Measurements from ENCODE around the gene BCL2L1.
A peak's percentile ranks its signal among the peaks of the same experiment; 100 is the strongest.
"Not testable (repeated sequence)": the region's sequence is repeated elsewhere in the genome, so short reads cannot be mapped to it uniquely, and the experiment has no call there.

The BCL2L1 gene

DNA sequence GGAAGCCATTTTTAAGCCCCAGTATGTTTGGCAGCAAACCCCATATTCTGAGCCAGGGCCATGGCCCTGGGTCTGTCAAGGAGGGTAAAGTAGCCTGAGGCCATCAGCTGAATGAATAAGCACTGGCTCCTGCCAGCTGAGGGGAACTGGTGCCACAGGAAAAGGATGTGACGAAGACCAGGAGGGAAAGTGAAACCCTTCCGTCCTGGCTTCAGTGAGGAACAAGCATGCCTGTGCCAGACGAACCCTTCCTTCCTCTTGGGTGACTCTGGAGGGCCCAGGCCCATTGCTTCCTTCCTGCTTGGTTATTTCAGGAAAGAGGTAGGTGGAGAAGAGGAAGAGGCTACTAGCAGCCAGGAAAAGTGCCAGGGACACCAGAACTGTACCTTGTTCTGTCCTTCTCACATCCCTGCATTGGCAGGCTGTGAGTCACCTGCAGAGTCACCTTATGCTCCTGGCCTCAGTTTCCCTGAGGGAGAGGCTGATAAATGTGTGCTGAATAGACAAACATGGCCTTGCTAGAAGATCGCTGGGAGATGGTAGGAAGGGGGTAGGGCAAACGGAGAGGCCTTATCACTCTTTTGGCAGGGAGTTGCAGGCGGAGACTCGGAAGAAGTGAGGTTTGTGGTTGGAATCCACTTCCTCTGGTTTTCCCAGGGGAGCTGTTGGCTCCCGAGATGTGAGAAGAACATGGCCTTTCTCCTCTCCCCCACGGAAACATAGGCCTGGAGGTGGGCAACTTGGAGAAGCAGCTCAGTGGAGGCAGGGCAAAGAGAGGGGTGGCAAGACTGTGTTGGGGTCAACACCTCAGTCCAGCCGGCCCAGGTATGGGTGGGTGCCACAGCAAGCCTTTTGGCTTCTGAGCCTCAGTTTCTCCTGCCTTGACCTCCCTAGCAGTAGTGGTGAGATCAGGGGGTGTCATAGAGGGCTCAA, 47.5 kb downstream of the BCL2L1 start:
- DNase-seq (ENCODE audit: low spot score): peak; percentile 40

GRCh38 chr20:31673943-31674463, 48.7 kb downstream of the BCL2L1 start:
- DNase-seq (ENCODE audit: low spot score): no peak

DNA sequence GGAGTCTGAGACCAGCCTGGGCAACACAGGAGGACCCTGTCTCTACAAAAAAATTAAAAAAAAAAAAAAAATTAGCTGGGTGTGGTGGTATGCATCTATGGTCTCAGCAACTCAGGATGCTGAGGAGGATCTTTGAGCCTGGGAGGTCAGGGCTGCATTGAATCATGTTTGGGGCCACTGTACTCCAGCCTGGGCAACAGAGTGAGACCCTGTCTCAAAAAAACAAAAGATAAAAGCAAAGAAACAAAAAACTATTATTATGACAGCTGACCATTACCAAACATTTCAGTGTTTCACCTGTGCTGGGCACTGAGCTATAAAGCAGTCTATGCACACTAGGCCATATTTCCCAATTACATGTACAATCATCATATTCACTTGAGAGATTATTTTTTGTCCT, 49.2 kb downstream of the BCL2L1 start:
- DNase-seq (ENCODE audit: low spot score): no peak

- no peak for DNase-seq (ENCODE audit: low spot score)
These were observed 51.3 kb downstream of the BCL2L1 start for GRCh38 chr20:31671324-31671723.

DNA sequence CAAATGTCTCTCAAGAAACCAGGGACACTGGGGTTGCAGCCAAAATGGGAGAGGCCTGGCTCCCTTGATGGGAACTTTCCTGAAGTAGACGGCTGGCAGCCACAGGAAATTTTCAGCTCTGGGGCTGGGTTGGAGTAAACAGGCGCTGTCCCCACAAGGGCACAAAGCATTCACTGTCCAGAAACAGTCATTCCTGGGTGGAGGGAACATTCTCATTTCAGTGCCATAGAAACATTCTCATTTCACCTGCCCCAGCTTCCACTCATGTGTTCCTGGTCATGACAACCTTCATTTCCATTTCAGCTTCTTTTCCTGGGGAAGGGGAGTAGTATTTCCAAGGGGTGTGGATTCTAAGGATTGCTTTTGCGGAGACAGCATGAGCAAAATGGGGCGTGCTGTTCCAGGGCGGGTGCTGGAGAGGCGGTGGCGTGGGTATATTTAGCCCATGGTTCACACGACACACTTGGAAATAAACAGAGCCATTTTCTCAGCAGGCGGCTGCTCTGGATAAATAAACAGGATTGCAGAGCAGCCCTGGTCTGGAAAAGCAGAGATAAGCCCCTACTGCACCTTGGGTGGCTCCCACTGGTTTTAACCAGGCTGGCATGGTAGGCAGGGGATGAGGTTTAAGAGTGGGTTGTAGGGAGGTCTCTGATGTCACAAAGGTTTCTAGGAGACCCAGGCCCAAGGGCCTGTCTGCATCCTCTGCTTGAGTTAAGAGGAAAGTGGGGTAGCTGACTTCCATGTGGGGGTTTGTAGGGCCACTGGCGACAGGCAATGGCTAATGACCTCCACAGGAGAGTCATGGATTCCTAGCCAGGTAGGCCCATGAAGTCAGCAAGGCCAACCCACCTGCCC, 52.1 kb downstream of the BCL2L1 start:
- DNase-seq (ENCODE audit: low spot score): peak; percentile 48

GRCh38 chr20:31669876-31670275, 52.8 kb downstream of the BCL2L1 start:
- no peak for DNase-seq (ENCODE audit: low spot score)

- not testable (repeated sequence) for DNase-seq (ENCODE audit: low spot score)
These were observed 53.7 kb downstream of the BCL2L1 start for GRCh38 chr20:31668944-31669343.

DNA sequence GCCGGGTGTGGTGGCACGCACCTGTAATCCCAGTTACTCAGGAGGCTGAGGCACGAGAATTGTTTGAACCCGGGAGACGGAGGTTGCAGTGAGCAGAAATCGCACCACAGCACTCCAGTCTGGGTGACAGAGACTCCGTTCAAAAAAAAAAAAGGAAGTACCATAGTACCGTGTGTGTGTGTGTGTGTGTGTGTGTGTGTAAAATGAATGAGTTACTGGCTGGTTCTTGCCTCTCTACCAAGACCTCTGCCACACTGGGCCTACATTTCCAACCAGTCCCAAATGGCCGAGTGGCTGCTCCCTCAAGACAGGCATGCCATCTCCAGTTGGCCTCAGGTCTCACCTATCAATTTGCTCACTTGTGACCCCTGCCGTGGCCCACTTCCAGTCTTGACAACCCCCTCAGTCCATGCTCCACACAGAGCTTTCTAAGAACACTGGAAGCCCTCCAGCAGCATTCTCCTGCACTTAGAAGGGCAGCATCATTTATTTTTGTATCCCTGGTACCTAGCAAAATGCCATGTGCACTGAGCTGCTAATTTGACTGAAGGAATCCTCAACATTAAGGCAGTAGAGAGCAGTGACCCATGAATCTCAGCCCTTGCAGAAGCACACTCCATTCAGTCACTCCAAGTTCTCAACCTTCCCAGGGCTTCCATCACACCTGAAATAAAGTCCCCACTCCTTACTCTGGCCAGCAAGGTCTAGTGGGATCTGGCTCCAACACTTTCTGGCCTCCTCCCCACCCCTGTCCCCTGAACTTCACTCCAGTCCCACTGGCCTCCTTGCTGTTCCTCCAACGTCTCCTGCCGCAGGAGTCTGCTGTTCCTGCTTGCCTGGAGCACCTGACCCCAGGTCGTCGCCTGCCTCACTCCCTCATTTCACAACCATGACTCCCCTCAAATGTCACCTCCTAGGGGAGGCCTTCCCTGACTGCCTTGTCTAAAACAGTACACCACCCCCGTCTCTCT, 55.1 kb downstream of the BCL2L1 start:
- DNase-seq (ENCODE audit: low spot score): no peak

- DNase-seq (ENCODE audit: low spot score): no peak
These were observed 56.2 kb downstream of the BCL2L1 start for GRCh38 chr20:31666258-31667042.

GRCh38 chr20:31665753-31666152, 56.9 kb downstream of the BCL2L1 start:
- no peak for DNase-seq (ENCODE audit: low spot score)

GRCh38 chr20:31664696-31665354, 57.8 kb downstream of the BCL2L1 start:
- no peak for DNase-seq (ENCODE audit: low spot score)

- DNase-seq (ENCODE audit: low spot score): no peak
These were observed 58.6 kb downstream of the BCL2L1 start for GRCh38 chr20:31663838-31664695.

DNA sequence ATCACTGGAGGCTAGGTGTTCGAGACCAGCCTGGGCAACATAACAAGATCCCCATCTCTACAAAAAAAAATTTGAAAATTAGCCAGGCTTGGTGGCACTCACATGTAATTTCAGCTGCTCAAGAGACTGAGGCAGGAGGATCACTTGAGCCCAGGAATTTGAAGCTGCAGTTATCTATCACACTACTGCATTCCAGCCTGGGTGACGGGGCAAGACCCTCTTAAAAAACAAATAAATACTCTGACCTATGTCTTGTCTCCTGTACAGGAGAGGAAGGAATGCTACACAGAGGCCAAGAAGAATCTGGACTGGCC, 59.2 kb downstream of the BCL2L1 start:
- DNase-seq (ENCODE audit: low spot score): no peak

DNA sequence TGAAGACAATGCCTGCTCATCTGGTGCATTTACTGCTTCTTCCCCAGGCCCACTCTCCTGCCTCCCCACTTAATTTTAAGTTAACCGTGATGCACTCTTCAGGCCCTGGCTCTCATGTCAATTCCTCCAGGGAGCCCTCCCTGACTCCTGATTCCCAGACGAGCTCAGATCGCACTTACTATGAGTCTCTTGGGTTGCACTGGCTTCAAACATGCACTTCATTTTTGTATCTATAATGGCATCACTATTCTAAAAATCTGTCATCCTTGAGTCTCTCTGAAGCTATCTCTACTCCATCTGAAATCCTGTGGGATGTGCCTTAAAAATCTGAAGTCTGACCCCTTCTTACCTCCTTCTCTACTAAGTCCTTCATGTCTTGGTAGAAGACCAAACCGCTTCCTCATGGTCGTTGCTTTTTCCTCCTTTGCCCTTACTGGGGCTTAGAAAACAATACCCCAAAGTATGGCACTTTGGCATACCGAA, 60.3 kb downstream of the BCL2L1 start:
- no peak for DNase-seq (ENCODE audit: low spot score)

- DNase-seq (ENCODE audit: low spot score): peak; percentile 67
These were observed 60.9 kb downstream of the BCL2L1 start for GRCh38 chr20:31661625-31662371.

GRCh38 chr20:31654534-31654933, 68.1 kb downstream of the BCL2L1 start:
- DNase-seq (ENCODE audit: low spot score): no peak

GRCh38 chr20:31653561-31653960, 69.1 kb downstream of the BCL2L1 start:
- no peak for DNase-seq (ENCODE audit: low spot score)

DNA sequence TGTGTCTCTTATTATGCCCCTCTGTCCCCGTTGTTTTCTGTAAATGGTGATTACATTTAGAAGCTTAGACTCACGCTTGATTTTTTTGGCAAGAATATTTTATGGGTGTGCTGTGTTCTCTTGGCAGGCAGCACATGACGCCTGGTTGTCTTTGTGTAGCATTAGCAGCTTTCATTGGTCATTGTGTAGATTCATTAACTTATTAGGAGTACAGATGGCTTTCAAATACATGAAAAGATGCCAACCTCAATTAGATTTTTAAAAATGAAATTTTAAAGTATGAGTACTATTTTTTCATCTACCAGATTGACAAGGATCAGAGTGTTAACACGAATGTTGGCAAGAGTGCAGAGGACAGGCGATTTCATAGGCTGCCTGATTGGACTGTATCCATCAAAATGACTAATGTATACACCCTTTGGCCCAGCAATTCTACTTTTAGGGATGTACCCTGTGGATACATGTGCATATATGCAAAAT, 69.7 kb downstream of the BCL2L1 start:
- DNase-seq (ENCODE audit: low spot score): no peak
